Renal cortex interstitium (tissue), 15 donors: ENCODE results near the gene CRHBP. TPM values are rescaled to one million over a fixed set of nuclear protein-coding genes. Genes with fewer than 3 reads are reported as not detected.
"Not testable (repeated sequence)": the region's sequence is repeated elsewhere in the genome, so short reads cannot be mapped to it uniquely, and the experiment has no call there.

Experiments used
- DNase-seq, 11 donors: peaks; one replicate each; pipeline ENCODE4 v3.0.0-alpha.2; 2013; ENCODE audit warnings: low read depth in 9 of 11, low spot score in 4 of 11; ENCODE audit errors: extremely low read depth in 1 of 11
- long read RNA-seq, 16 experiments: transcript quantifications; one replicate each; lab custom pipeline, GENCODE V29; 2026
- polyA plus RNA-seq, 3 donors: library from polyadenylated mRNA; unstranded; fragments of 120-200 nt; gene quantifications; one replicate each; pipeline ENCODE4 v1.2.1, GENCODE V29; 2013; ENCODE audit not compliant: insufficient read length in 3 of 3

Gene CRHBP, protein sequence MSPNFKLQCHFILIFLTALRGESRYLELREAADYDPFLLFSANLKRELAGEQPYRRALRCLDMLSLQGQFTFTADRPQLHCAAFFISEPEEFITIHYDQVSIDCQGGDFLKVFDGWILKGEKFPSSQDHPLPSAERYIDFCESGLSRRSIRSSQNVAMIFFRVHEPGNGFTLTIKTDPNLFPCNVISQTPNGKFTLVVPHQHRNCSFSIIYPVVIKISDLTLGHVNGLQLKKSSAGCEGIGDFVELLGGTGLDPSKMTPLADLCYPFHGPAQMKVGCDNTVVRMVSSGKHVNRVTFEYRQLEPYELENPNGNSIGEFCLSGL
- polyA plus RNA-seq, result 10 to 100 TPM; 19.9 to 26.6 (median 21.8) TPM
- long read RNA-seq, donor 1, transcript CRHBP-202 (2 exons, 455 nt), result minor isoform, 7 of 15 reads
- long read RNA-seq, donor 1, transcript CRHBP-201 (7 exons, 1,980 nt), result major isoform, 8 of 15 reads
- long read RNA-seq, donor 1, partial matches to known transcripts, result 0 of 15 reads
- long read RNA-seq, donor 1, other reads (novel, unspliced or antisense), result 0 of 15 reads
- long read RNA-seq, donor 2, transcript CRHBP-202 (2 exons, 455 nt), result major isoform, 18 of 31 reads
- long read RNA-seq, donor 2, partial matches to known transcripts, result 9 of 31 reads
- long read RNA-seq, donor 2, other reads (novel, unspliced or antisense), result 0 of 31 reads
- long read RNA-seq, donor 3, transcript CRHBP-202 (2 exons, 455 nt), result major isoform, 18 of 24 reads
- long read RNA-seq, donor 3, transcript CRHBP-201 (7 exons, 1,980 nt), result minor isoform, 6 of 24 reads
- long read RNA-seq, donor 3, partial matches to known transcripts, result 0 of 24 reads
- long read RNA-seq, donor 3, other reads (novel, unspliced or antisense), result 0 of 24 reads
- long read RNA-seq, donor 4, transcript CRHBP-202 (2 exons, 455 nt), result major isoform, 10 of 15 reads
- long read RNA-seq, donor 4, transcript CRHBP-201 (7 exons, 1,980 nt), result minor isoform, 5 of 15 reads
- long read RNA-seq, donor 4, partial matches to known transcripts, result 0 of 15 reads
- long read RNA-seq, donor 4, other reads (novel, unspliced or antisense), result 0 of 15 reads
- long read RNA-seq, donor 5, result 0 reads
- long read RNA-seq, donor 6, transcript CRHBP-202 (2 exons, 455 nt), result major isoform, 8 of 11 reads
- long read RNA-seq, donor 6, partial matches to known transcripts, result 0 of 11 reads
- long read RNA-seq, donor 6, other reads (novel, unspliced or antisense), result 0 of 11 reads
- long read RNA-seq, donor 7, transcript CRHBP-202 (2 exons, 455 nt), result major isoform, 10 of 17 reads
- long read RNA-seq, donor 7, transcript CRHBP-201 (7 exons, 1,980 nt), result minor isoform, 6 of 17 reads
- long read RNA-seq, donor 7, partial matches to known transcripts, result 0 of 17 reads
- long read RNA-seq, donor 7, other reads (novel, unspliced or antisense), result 0 of 17 reads
- long read RNA-seq, donor 8, result 0 reads
- long read RNA-seq, donor 9, transcript CRHBP-201 (7 exons, 1,980 nt), result minor isoform, 11 of 23 reads
- long read RNA-seq, donor 9, transcript CRHBP-202 (2 exons, 455 nt), result major isoform, 12 of 23 reads
- long read RNA-seq, donor 9, partial matches to known transcripts, result 0 of 23 reads
- long read RNA-seq, donor 9, other reads (novel, unspliced or antisense), result 0 of 23 reads
- long read RNA-seq, donor 10, transcript CRHBP-201 (7 exons, 1,980 nt), result minor isoform, 6 of 22 reads
- long read RNA-seq, donor 10, transcript CRHBP-202 (2 exons, 455 nt), result major isoform, 16 of 22 reads
- long read RNA-seq, donor 10, partial matches to known transcripts, result 0 of 22 reads
- long read RNA-seq, donor 10, other reads (novel, unspliced or antisense), result 0 of 22 reads
- long read RNA-seq, donor 11, transcript CRHBP-202 (2 exons, 455 nt), result major isoform, 12 of 19 reads
- long read RNA-seq, donor 11, transcript CRHBP-201 (7 exons, 1,980 nt), result minor isoform, 6 of 19 reads
- long read RNA-seq, donor 11, partial matches to known transcripts, result 0 of 19 reads
- long read RNA-seq, donor 11, other reads (novel, unspliced or antisense), result 0 of 19 reads
- long read RNA-seq, donor 12, partial matches to known transcripts, result 0 of 3 reads
- long read RNA-seq, donor 12, other reads (novel, unspliced or antisense), result 0 of 3 reads
- long read RNA-seq, donor 13, result 0 reads
- long read RNA-seq, donor 14, transcript CRHBP-201 (7 exons, 1,980 nt), result major isoform, 7 of 15 reads
- long read RNA-seq, donor 14, transcript CRHBP-202 (2 exons, 455 nt), result major isoform, 7 of 15 reads
- long read RNA-seq, donor 14, partial matches to known transcripts, result 0 of 15 reads
- long read RNA-seq, donor 14, other reads (novel, unspliced or antisense), result 0 of 15 reads
- long read RNA-seq, donor 15, transcript CRHBP-202 (2 exons, 455 nt), result major isoform, 6 of 8 reads
- long read RNA-seq, donor 15, partial matches to known transcripts, result 0 of 8 reads
- long read RNA-seq, donor 15, other reads (novel, unspliced or antisense), result 0 of 8 reads
- long read RNA-seq, donor 16, transcript CRHBP-201 (7 exons, 1,980 nt), result minor isoform, 10 of 30 reads
- long read RNA-seq, donor 16, transcript CRHBP-202 (2 exons, 455 nt), result major isoform, 20 of 30 reads
- long read RNA-seq, donor 16, partial matches to known transcripts, result 0 of 30 reads
- long read RNA-seq, donor 16, other reads (novel, unspliced or antisense), result 0 of 30 reads

DNA sequence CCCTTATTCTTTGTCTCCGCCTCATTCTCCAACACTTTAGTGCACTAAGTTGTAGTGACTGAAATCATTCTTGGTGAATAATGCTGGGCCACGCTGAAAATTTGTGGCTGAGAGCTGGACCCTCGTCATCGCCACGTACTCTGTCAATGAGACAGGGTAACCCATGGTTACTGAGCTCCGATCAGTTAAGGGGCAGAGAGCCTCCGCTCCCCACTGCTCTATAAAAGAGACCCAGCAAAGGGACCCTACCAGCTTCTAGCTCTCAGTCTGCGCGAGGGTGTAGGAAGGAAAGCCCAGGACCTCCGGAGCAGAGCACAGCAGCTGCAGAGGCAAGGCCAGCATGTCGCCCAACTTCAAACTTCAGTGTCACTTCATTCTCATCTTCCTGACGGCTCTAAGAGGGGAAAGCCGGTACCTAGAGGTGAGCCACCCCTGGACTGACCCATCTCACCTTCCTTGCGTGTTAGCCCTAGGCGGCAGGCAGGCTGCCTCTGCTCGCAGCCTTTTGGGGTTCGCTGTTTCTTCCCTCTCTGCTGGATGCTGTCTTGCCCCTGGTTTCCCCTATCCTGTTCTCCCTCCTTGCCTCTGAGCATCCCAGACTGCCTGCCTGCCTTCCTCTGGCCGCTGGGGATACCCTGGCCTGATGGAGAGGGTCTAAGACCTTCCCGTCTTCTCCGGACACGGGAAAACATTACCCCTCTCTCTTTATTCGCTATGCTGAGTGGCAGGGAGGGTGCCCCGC is at the start of gene CRHBP:
TSS of gene CRHBP (plus strand) at position 251 of the 742 bp plus-strand sequence. CDS start at position 341, 90 bp downstream.
- DNase-seq, result no peak

DNA sequence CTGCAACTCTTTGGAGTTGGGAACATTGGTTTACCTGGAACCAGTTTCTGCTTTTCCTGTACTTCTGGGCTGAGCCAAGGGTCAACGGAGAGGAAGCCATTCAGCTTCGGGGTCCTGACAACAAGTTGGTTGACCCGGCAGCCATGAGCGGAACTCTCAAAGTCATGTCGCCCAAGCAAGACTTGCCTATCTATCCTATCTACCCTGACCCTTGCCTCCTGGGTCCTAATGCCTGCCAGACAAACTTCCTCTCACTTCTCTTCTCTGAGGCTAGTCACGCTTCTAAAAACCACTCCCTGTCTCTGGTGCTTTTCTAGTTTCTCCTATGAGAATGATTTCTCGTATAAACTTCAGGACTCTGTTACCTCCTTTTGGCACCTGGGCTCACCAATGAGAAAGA is 44.7 kb upstream of the CRHBP start:
- DNase-seq, result no peak

DNA sequence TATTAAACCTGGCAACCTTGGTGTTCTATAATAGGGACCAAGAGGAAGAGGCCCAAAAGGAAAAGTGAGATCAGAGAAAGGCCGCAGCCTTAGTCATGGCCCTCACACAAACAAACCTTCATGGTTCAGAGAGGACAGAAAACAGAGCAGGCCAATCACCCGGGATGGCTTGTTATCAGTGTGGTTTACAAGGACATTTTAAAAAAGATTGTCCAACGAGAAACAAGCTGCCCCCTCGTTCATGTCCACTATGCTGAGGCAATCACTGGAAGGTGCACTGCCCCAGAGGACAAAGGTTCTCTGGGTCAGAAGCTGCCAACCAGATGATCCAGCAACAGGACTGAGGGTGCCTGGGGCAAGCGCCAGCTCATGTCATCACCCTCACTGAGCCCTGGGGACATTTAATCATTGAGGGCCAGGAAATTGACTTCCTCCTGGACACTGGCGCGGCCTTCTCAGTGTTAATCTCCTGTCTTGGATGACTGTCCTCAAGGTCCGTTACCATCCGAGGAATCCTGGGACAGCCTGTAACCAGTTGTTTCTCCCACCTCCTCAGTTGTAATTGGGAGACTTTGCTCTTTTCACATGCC is 42.4 kb upstream of the CRHBP start:
- DNase-seq, result not testable (repeated sequence)

DNA sequence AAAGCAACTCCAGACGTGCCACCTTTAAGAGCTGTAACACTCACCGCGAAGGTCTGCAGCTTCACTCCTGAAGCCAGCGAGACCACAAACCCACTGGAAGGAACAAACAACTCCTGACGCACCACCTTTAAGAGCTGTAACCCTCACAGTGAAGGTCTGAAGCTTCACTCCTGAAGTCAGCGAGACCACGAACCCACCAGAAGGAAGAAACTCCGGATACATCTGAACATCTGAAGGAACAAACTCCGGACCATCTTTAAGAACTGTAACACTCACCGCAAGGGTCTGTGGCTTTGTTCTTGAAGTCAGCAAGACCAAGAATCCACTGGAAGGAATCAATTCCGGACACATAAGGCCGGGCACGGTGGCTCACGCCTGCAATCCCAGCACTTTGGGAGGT is 38.2 kb upstream of the CRHBP start:
- DNase-seq, result not testable (repeated sequence)

DNA sequence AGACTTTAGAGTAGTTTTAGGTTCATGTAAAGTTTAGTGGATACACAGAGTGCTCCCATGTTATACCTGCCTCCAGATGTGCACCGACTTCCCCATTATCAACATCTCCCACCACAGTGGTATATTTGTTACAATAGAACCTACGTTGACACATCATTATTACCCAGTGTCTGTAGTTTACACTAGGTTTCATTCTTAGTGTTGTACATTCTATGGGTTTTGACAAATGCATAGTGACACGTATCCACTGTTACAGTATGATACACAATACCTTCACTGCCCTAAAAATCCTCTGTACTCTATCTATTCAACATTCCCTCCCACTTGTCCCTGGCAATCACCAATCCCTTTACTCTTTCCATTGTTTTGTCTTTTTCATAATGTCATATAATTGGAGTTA is 34.3 kb upstream of the CRHBP start:
- DNase-seq, result no peak

DNA sequence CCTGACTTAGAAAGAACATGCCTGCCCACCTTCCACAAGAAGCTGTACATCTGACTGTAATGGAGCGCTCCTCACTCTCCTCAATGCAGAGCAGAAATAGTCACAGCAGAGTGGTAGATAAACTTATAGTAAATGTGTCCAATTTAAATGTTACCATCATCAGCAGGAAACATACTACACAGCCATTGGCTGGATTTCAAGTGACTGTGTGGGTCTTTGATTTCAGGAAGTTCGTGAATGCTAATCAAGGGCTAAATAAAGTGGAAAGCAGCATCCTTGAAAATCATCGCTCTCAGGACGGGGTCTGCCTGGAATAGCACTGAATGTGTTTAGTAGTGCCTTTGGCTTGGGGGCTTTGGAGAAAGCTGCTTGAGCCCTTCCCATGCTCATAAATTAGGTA is 32.4 kb upstream of the CRHBP start:
- no peak for DNase-seq

DNA sequence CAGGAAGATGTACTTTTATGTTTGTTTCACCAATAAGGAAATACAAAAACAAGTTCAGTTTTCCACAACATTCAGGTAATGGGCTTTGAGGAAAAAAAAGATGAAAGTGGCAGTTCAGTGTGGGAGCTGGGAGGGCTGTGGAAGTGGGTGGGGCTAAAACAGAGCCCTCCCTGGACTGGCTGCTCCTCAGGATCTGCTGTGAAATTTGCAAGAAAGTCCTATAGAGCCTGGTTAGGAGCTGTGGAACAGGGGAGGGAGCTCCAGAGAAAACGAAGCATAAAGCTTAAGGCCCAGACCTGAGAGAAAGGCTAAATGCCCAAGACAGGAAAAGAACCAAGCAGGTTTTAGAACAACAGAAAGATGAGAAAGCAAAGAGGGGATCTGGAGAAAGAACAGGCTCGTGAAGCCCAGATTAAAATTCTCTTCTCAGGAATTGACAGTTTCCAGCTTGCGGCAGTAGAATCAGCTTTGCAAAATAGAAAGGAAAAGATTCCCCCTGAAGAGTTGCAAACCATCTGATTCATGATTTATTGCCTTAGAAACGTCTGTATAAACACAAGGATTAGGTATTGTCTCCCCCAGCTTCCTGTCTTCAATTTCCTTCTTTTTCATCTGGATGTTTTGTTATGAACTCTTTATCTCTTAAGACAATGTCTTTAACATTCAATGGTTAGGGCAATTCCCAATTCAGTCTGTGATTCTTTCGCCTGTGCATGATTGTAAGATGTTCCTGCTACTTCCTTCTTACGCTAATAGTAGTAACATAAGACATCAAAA is 26.3 kb upstream of the CRHBP start:
- DNase-seq, result no peak

DNA sequence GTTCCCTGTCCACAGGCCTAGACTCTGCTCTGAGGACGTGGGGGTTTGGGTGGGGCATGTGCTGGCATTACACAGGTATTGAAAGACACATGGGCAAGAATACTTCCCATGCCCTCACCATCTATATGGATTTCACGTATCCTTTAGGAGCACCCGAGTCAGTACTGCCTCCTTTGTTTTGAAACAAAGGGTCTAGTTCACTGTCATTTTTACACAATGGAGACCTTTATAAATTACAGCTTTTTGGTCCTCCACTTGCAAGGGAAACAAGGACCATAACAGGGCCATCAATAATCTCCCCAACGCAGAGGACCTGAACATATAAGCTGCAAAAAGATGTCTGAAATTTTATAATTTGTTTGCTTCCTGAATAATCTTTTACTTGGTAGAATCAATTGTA is 24.9 kb upstream of the CRHBP start:
- DNase-seq, result no peak

DNA sequence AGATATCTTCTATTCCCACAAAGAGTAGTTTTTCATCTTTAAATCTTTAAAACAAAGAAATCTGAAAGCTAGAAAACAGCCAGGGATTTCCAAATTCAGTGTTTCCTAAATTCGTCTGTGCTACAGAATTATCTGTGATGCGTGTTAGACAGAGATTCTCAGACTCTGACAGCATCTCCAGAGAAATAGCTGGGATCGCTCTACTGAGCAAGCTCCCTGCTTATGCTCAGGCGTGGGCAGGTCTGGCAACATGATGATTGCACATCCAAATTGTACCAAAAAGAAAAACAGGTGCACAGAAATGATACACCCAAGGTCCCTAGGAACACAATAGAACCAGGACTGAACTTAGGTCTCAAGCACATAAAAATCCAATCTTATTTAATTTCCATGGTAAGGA is 22.8 kb upstream of the CRHBP start:
- no peak for DNase-seq

DNA sequence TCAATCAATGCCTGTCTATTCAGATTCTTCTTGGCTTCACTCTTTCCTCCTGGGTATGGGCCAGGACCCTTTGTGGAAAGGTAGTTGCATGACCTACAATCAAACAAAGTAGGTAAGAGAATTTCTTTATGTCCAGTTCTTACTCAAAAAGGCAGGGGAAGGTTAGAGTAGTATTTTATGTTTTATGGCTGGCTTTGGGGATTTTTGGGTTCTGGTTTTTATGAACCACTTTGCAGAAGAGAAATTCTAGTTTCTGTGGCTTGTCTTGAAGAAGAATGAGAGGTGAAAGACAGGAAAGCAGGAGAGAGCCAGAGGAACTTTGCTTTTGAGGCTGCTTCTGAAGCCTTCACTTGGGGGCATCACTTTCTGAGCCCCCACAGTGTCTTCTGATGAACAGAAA is 14.7 kb upstream of the CRHBP start:
- DNase-seq, result no peak

DNA sequence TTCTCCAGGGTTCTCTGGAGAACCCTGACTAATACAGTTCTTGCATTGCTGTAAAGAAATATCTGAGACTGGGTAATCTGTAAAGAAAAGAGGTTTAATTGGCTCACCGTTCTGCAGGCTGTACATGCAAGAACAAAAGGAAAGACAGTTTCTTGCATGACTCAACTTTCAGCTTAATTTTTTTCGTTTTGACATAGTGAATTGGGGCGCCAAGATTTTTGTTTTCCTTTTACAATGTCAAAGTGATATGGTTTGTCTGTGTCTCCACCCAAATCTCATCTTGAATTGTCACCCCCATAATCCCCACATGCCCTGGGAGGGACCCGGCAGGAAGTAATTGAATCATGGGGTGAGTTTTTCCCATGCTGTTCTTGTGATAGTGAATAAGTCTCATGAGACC is 11.8 kb upstream of the CRHBP start:
- DNase-seq, result no peak

DNA sequence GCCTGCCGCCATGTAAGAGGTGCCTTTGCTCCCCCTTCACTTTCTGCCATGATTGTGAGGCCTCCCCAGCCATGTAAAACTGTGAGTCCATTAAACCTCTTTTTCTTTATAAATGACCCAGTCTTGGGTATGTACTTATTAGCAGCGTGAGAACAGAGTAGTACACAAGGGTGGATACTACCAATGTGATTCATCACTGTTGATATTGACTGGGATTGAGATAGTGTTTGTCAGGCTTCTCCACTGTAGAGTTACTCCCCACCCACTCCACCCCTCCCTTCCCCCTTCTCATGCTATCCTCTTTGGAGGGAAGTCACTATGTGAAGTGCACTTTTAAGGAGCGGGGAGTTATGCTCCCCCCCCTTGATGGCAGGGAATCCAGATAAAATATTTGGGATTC is 11.4 kb upstream of the CRHBP start:
- DNase-seq, result no peak

DNA sequence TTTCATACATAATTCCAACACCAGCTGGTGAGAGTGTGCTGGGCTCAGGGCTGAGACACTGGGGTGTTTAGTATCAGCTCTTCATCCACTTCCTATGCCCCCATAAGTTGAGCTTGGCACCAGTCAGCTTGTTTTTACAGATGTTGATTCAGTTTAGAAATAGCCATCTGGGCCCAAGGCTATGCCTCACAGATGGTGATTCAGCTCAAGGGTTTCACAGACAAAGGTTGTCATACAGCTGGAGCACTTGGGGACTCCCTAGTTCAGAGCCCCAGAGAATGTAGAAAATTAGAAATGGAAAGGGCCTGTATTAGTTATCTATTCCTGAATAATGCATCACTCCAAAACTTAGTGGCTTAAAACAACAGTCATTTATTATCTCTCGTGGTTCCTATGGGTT is 10.3 kb upstream of the CRHBP start:
- no peak for DNase-seq

DNA sequence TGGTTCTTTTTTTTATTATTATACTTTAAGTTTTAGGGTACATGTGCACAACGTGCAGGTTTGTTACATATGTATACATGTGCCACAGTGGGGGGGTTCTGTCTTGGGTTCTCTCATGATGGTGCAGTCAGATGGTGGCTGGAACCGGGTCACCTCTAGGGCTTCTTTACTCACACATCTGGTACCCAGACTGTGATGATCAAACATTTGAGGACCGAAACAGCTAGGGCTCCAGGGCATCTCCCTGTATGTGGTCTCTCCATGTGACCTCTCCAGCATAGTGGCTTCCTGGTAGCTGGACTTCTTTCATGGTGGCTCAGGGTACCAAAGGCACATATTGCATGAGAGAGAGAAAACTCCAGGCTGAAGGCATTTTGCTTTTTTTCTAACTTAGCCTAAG is 9.8 kb upstream of the CRHBP start:
- DNase-seq, result no peak

DNA sequence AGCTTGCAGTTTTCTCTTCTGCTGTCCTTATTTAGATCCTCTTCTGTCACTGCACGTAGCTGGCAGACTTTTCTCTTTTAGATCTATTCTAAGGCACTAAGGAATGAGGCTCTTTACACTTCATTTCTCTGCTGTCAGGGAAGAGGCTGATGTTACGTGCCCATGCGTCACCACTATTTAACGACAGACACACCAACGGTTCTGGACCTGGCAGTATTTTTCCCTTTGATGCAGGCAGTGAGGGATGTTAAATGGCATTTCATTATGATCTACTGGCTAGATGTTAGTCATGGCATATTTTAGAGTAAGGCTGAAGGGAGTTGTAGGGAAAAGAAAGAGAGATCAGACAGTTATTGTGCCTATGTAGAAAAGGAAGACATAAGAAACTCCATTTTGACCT is 8.2 kb upstream of the CRHBP start:
- no peak for DNase-seq
